HEK293T (cell line): ENCODE data around the gene EML3.
"Not testable (repeated sequence)": the region's sequence is repeated elsewhere in the genome, so short reads cannot be mapped to it uniquely, and the experiment has no call there.

Experiments used
- CTCF ChIA-PET: fragments of 350-600 bp; formaldehyde crosslinking; extraction: SDS; loops from one replicate; lab custom pipeline; 2021; ENCODE audit warnings: antibody characterized with exemption, inconsistent platforms; lab: Yijun Ruan, JAX
- POLR2A ChIA-PET: fragments of 350-600 bp; formaldehyde crosslinking; extraction: SDS; loops from one replicate; lab custom pipeline; 2020; ENCODE audit warnings: antibody characterized with exemption, inconsistent platforms; lab: Yijun Ruan, JAX
- DNase-seq: peaks from one replicate; pipeline ENCODE4 v3.0.0; 2012; ENCODE audit warnings: mixed read lengths; ENCODE audit errors: extremely low spot score
- ARNT ChIP-seq: fragments of 450-650 bp; IDR thresholded peaks from 2 replicates; pipeline ENCODE4 v1.6.1; 2017; ENCODE audit warnings: mild to moderate bottlenecking
- BHLHE40 ChIP-seq: fragments of 450-650 bp; IDR thresholded peaks from 2 replicates; pipeline ENCODE4 v1.6.1; 2016; ENCODE audit warnings: mild to moderate bottlenecking, moderate library complexity, borderline replicate concordance
- CTBP1 ChIP-seq: fragments of 450-650 bp; IDR thresholded peaks from 2 replicates; pipeline ENCODE4 v1.6.1; 2016; ENCODE audit warnings: borderline replicate concordance
- ELF4 ChIP-seq: fragments of 450-650 bp; IDR thresholded peaks from 2 replicates; pipeline ENCODE4 v1.6.1; 2017; ENCODE audit warnings: antibody characterized with exemption
- FOXA1 ChIP-seq: fragments of 450-650 bp; IDR thresholded peaks from 2 replicates; pipeline ENCODE4 v1.6.1; 2016; ENCODE audit warnings: mild to moderate bottlenecking
- FOXK2 ChIP-seq: fragments of 450-650 bp; IDR thresholded peaks from 2 replicates; pipeline ENCODE4 v1.6.1; 2016; ENCODE audit warnings: mild to moderate bottlenecking
- FOXM1 ChIP-seq: fragments of 450-650 bp; IDR thresholded peaks from 2 replicates; pipeline ENCODE4 v1.6.1; 2017; ENCODE audit warnings: mild to moderate bottlenecking, borderline replicate concordance
- HDGF ChIP-seq: fragments of 450-650 bp; IDR thresholded peaks from 2 replicates; pipeline ENCODE4 v1.6.1; 2017; ENCODE audit warnings: antibody characterized with exemption, borderline replicate concordance
- L3MBTL2 ChIP-seq: fragments of 450-650 bp; conservative IDR thresholded peaks from 2 replicates; pipeline ENCODE4 v1.6.1; 2016; ENCODE audit warnings: mild to moderate bottlenecking
- LEF1 ChIP-seq: fragments of 450-650 bp; IDR thresholded peaks from 2 replicates; pipeline ENCODE4 v1.6.1; 2017; ENCODE audit warnings: mild to moderate bottlenecking, borderline replicate concordance
- NFRKB ChIP-seq: fragments of 450-650 bp; IDR thresholded peaks from 2 replicates; pipeline ENCODE4 v1.6.1; 2016; ENCODE audit warnings: mild to moderate bottlenecking, moderate library complexity
- SP1 ChIP-seq: fragments of 450-650 bp; IDR thresholded peaks from 2 replicates; pipeline ENCODE4 v1.6.1; 2017
- SUZ12 ChIP-seq: fragments of 450-650 bp; IDR thresholded peaks from 2 replicates; pipeline ENCODE4 v1.6.1; 2016; ENCODE audit warnings: mild to moderate bottlenecking
- TARDBP ChIP-seq: fragments of 450-650 bp; IDR thresholded peaks from 2 replicates; pipeline ENCODE4 v1.6.1; 2016
- ZNF384 ChIP-seq: fragments of 450-650 bp; IDR thresholded peaks from 2 replicates; pipeline ENCODE4 v1.6.1; 2016
- TF ChIP-seq, protein P1 (sequence below): fragments of 450-650 bp; IDR thresholded peaks from 2 replicates; pipeline ENCODE4 v1.6.1; 2016

EML3 gene

DNA sequence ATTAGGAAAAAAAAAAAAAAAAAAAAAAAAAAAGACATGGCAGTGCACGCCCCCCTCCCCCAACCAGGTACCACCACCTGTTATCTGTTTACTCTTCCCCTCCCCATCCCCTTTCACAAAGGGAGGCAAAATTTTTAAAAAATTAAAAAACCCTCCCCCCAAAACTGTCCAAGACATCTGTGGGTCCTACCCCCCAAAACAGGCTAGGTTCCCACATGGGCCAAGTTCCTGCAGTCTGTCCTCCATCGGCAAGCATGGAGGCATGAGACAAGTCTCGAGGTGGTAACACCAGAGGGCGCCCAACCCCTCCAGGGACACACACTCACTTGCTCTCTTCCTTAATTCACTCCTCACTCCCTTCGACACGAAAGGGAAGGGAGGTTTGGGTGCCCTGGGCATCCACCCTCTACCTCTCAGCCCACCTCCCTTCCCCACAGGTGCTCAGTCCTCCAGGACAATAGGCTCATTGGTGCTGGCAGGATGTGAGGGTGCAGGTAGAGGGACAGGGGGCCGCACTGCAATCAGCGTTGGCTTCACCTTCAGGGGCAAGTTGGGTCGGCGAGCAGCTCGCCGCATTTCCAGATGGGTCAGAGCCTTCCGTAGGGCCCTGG, 19.0 kb downstream of the EML3 start:
- ChIA-PET CTCF (interaction anchor here (0.8 to 1.3 kb wide), 3 partner anchors 8 to 78 kb away, joined by 5 to 9 read pairs (median 5); partner anchors contain the start of genes EML3, MTA2 and UQCC3), POLR2A (interaction anchor here (0.8 to 5.8 kb wide), 16 partner anchors 7 to 288 kb away, joined by 3 to 168 read pairs (median 14); partner anchors contain the start of genes B3GAT3, C11orf98, CSKMT and EEF1G)
- no peak for TF ChIP-seq FOXM1
- no peak for TF ChIP-seq TARDBP
- DNase-seq, result peak; percentile 63

DNA sequence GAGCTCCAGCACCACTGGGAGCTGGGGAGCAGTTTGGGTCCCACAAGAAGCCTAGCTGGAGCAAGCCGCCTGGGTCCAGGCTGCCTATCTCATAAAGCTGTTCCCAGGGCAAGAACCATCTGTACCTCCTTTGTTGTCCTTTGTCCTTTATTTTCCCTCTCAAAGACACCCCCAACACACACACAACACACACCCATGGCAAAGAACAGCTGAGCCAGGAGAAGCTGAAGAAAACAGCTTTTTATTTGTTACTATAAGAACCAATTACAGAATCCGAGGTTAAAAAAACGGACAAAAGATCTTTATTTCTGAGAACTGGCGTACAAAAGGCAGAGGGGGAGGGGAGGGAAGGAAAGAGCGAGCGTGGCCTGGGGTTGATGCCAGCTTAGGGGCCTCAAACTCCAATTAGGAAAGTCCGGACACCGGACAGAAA, 19.6 kb downstream of the EML3 start:
- TF ChIP-seq FOXM1 (no peak), FOXA1 (no peak), ZNF384 (no peak), BHLHE40 (no peak), HDGF (no peak), ELF4 (no peak), SUZ12 (no peak), SP1 (no peak), CTBP1 (no peak), LEF1 (no peak), L3MBTL2 (no peak), FOXK2 (no peak), NFRKB (no peak), ARNT (no peak), TARDBP (no peak)
- TF ChIP-seq, protein P1, sequence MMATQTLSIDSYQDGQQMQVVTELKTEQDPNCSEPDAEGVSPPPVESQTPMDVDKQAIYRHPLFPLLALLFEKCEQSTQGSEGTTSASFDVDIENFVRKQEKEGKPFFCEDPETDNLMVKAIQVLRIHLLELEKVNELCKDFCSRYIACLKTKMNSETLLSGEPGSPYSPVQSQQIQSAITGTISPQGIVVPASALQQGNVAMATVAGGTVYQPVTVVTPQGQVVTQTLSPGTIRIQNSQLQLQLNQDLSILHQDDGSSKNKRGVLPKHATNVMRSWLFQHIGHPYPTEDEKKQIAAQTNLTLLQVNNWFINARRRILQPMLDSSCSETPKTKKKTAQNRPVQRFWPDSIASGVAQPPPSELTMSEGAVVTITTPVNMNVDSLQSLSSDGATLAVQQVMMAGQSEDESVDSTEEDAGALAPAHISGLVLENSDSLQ, result no peak
- DNase-seq, result no peak
- POLR2A ChIA-PET, result interaction anchor here (0.9 to 5.8 kb wide), 18 partner anchors 8 to 289 kb away, joined by 3 to 168 read pairs (median 19); partner anchors contain the start of genes B3GAT3, C11orf98, CSKMT and EEF1G
- CTCF ChIA-PET, result interaction anchor here (0.6 to 2.2 kb wide), 5 partner anchors 9 to 273 kb away, joined by 3 to 16 read pairs (median 3); partner anchors contain the start of gene MTA2

DNA sequence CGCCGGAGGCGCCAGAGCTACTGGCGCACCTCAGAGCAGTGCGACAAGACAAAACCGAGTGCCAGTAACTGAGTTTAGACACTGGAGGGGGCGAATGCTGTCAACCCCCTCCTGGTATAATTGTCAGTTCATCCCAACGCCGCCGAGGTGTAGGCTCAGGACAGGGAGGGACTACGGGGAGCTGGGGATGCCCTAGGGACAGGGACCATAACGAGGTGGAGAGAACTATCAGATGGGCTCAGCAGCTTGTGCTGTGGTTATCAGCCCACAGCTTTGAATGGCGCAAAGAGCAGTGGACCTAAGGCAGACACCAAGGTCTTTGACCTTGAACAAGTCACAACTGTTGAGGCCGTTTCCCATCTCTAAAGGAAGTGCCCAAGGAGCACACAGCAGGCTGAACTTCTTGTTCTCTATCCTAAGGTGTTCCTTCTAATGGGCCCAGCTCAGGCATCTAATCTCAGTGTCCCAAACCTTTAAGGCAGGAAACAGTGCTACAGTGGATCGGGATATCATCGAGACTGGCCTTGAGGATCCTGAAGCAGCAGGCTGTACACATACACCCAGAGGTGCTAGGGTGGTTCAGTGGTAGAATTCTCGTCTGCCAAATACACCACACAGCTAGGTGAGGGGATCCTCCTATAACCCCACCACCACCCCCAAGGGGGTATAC, 20.3 kb downstream of the EML3 start:
- TF ChIP-seq NFRKB (no peak), SUZ12 (no peak), ZNF384 (no peak), FOXM1 (no peak), FOXK2 (no peak), CTBP1 (no peak), SP1 (no peak), HDGF (no peak), BHLHE40 (no peak), ELF4 (no peak)
- POLR2A ChIA-PET, result interaction anchor here (0.7 to 5.8 kb wide), 48 partner anchors 8 to 289 kb away, joined by 3 to 168 read pairs (median 6); partner anchors contain the start of genes AHNAK, B3GAT3, BSCL2 and C11orf98
- CTCF ChIA-PET, result interaction anchor here (0.6 to 2.2 kb wide), 15 partner anchors 9 to 273 kb away, joined by 3 to 16 read pairs (median 3); partner anchors contain the start of gene MTA2
- no peak for DNase-seq

DNA sequence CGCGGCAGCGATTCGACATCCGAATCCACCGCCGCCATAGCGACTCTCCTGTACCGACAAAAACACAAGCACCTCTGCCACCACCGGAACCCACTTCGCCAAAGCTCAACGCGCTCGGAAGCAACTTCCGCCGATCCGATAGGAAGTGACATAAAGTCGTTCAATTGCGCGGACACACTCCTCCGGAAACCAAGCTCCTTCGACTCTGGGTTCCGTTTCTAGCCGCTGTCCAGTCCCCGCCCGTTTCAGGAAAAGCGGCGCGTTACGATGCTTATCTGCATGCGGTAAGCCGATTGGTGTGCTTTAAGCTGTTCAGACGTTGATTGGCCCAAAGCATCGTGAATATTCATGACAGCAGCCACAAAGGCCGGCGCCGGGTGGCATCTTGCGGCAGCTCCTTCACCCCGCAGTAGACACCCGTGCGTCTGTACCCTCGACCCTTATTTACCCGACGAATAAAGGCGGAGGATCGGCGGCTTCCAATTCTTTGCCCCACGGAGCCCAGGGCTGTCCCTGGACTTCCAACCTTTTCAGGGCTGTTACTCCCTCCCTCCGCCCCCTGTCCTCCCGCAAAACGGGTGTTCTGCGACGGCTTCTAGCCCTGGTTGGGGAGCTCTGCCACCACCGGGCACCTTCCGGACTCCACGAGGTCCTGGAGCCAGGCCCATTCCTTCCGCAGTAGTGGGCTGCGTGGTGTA, 21.0 kb downstream of the EML3 start, which contains the start of gene TUT1:
TUT1 (minus strand) TSS at position 76 of the 698 bp plus-strand sequence; CDS start at position 38, 38 bp downstream.
- TF ChIP-seq FOXK2, result no peak
- TF ChIP-seq NFRKB, result peak; percentile 56; the same call in 1 of the 2 replicates
- no peak for TF ChIP-seq SUZ12
- peak; percentile 45; the same call in 1 of the 2 replicates for TF ChIP-seq L3MBTL2
- no peak; the same call in 1 of the 2 replicates for TF ChIP-seq ARNT
- TF ChIP-seq CTBP1, result peak; percentile 96
- peak; percentile 77 for TF ChIP-seq ELF4
- TF ChIP-seq, protein P1, result peak; percentile 90
- ChIA-PET CTCF (interaction anchor here (0.7 to 2.2 kb wide), 14 partner anchors 9 to 195 kb away, joined by 3 to 16 read pairs (median 3); partner anchors contain the start of gene MTA2), POLR2A (interaction anchor here (0.7 to 5.8 kb wide), 50 partner anchors 9 to 266 kb away, joined by 3 to 168 read pairs (median 6); partner anchors contain the start of genes AHNAK, B3GAT3, BSCL2 and C11orf98)
- peak; percentile 87 for DNase-seq

DNA sequence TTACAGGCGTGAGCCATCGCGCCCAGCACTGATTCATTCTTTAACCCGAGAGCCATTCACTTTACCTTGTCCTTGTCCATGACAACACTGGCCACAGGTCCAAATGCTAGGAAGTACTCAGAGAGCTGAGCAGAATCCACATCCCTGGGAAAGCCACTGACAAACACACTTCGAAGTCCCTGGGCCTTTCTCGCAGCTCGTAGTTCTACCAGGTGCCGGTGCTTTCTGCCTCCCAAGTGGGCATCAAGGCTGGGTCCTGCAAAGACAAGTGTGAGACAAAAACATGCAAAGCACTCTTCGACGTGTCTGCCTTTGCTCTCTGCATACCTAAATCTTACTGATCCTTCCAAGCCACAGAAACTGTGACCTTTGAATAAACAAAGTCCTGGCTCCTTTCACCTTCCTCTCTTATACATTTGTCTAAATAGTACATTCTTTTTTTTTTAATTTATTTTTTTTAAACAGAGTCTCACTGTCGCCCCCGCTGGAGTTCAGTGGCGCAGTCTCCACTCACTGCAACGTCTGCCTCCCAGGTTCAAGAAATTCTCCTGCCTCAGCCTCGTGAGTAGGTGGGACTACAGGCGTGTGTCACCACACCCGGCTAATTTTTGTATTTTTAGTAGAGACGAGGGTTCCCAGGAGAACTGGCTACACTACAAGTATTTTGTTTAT, 23.5 kb downstream of the EML3 start:
- CTCF ChIA-PET, result no interaction called here
- POLR2A ChIA-PET, result interaction anchor here (0.6 to 1.5 kb wide), 8 partner anchors 14 to 521 kb away, joined by 3 to 5 read pairs (median 3); partner anchors contain the start of genes EEF1G and HNRNPUL2
- TF ChIP-seq ZNF384 (peak; percentile 79), FOXM1 (no peak)
- DNase-seq, result no peak

DNA sequence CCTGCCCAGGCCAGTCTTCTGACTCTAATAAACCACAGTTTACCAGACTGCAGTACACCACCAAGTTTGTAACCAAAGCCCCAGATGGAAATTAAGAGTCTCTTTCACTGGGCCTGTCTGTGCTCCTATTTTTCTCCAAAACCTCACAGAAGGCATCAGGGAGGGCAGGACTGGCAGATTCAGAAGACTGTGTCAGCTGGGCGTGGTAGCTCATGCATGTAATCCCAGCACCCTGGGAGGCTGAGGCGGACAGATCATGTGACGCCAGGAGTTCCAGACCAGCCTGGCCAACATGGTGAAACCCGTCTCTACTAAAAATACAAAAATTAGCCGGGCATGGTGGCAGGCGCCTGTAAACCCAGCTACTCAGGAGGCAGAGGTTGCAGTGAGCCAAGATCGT, 27.2 kb downstream of the EML3 start:
- DNase-seq, CTCF ChIA-PET: not testable (repeated sequence)
- POLR2A ChIA-PET, result interaction anchor here (1.3 to 2.5 kb wide), 2 partner anchors 11 to 13 kb away, joined by 5 to 18 read pairs; partner anchors contain the start of gene EEF1G

DNA sequence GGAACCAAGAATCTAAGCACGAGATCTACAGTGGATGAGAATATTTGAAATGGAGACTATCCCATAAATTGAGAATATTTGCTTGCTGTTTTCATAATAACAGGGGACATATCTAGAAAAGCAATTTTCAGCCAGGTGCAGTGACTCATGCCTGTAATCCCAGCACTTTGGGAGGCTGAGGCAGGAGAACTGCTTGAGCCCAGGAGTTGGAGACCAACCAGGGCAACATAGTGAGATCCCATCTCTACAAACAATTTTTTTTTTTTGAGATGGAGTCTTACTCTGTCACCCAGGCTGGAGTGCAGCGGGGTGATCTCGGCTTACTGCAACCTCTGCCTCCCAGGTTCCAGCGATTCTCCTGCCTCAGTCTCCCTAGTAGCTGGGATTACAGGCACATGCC, 30.8 kb downstream of the EML3 start:
- CTCF ChIA-PET, result interaction anchor here (1.2 kb wide), 1 partner anchor 187 kb away, joined by 5 read pairs; no protein-coding TSS in a partner anchor
- POLR2A ChIA-PET, result interaction anchor here (1.8 to 10.8 kb wide), 3 partner anchors 8 to 71 kb away, joined by 4 to 168 read pairs (median 8); partner anchors contain the start of genes EEF1G, INTS5 and TUT1
- not testable (repeated sequence) for DNase-seq
